AG20443 (cell line): ENCODE measurements around the gene ZNF382.
"Not testable (repeated sequence)": the region's sequence is repeated elsewhere in the genome, so short reads cannot be mapped to it uniquely, and the experiment has no call there.

Experiments
- DNase-seq: peaks from one replicate; pipeline ENCODE4 v3.0.0; 2012; ENCODE audit warnings: low spot score, mixed read lengths

The ZNF382 gene

GRCh38 chr19:36605101-36605876 is at the start of gene ZNF382:
TSS of gene ZNF382 (plus strand) at chr19:36605313. CDS start at chr19:36609915, 4,602 bp downstream.
- DNase-seq: peak; percentile 97

GRCh38 chr19:36564391-36564790 is 40.7 kb upstream of the ZNF382 start:
- no peak for DNase-seq

- DNase-seq: no peak
These were observed 32.5 kb upstream of the ZNF382 start for GRCh38 chr19:36572593-36573019.

- peak; percentile 96 for DNase-seq
These were observed 31.9 kb upstream of the ZNF382 start, which contains the start of gene ZNF529 for GRCh38 chr19:36573020-36573894. TSS of gene ZNF529 (minus strand) at chr19:36573292. CDS start at chr19:36572346, 946 bp downstream.

GRCh38 chr19:36573895-36574720 is 31.0 kb upstream of the ZNF382 start:
- no peak for DNase-seq

- DNase-seq: no peak
These were observed 30.4 kb upstream of the ZNF382 start for GRCh38 chr19:36574741-36575140.

GRCh38 chr19:36577271-36577996 is 27.7 kb upstream of the ZNF382 start:
- no peak for DNase-seq

GRCh38 chr19:36579255-36579654 is 25.9 kb upstream of the ZNF382 start:
- no peak for DNase-seq

GRCh38 chr19:36602681-36603080 is 2.4 kb upstream of the ZNF382 start:
- not testable (repeated sequence) for DNase-seq

- peak; percentile 74 for DNase-seq
These were observed 435 bp upstream of the ZNF382 start for GRCh38 chr19:36604656-36605100.

- DNase-seq: no peak
These were observed 865 bp downstream of the ZNF382 start for GRCh38 chr19:36605877-36606478.

- DNase-seq: no peak
These were observed 21.9 kb downstream of the ZNF382 start for GRCh38 chr19:36627057-36627456.

- no peak for DNase-seq
These were observed 30.2 kb downstream of the ZNF382 start for GRCh38 chr19:36635342-36635741.

GRCh38 chr19:36638862-36639510 is 33.9 kb downstream of the ZNF382 start:
- DNase-seq: no peak

GRCh38 chr19:36646746-36647145 is 41.6 kb downstream of the ZNF382 start:
- no peak for DNase-seq

GRCh38 chr19:36652958-36653357 is 47.8 kb downstream of the ZNF382 start:
- DNase-seq: no peak

- DNase-seq: no peak
These were observed 60.7 kb downstream of the ZNF382 start for GRCh38 chr19:36665832-36666231.

- no peak for DNase-seq
These were observed 63.5 kb downstream of the ZNF382 start for GRCh38 chr19:36668646-36669045.

- DNase-seq: no peak
These were observed 67.3 kb downstream of the ZNF382 start for GRCh38 chr19:36672368-36672767.

- DNase-seq: no peak
These were observed 69.1 kb downstream of the ZNF382 start for GRCh38 chr19:36674201-36674600.
